MM.1S (cell line): Measurements from ENCODE around the gene FAM20C.

Experiments used
- EZH2 ChIP-seq: fragments of 300-600 bp; sonication (generic); optimal IDR thresholded peaks from 2 replicates; pipeline ENCODE3; 2017; ENCODE audit warnings: low read depth, mild to moderate bottlenecking, antibody characterized with exemption, low read length, mixed read lengths
- TF ChIP-seq, protein P1 (sequence below): fragments of 300-600 bp; sonication (generic); IDR thresholded peaks from 2 replicates; pipeline ENCODE4 v1.5.1; 2016; ENCODE audit warnings: antibody characterized with exemption, low read length, mixed read lengths

GRCh38 chr7:303425-303824 lies 111.1 kb downstream of the FAM20C start:
- TF ChIP-seq, protein P1, sequence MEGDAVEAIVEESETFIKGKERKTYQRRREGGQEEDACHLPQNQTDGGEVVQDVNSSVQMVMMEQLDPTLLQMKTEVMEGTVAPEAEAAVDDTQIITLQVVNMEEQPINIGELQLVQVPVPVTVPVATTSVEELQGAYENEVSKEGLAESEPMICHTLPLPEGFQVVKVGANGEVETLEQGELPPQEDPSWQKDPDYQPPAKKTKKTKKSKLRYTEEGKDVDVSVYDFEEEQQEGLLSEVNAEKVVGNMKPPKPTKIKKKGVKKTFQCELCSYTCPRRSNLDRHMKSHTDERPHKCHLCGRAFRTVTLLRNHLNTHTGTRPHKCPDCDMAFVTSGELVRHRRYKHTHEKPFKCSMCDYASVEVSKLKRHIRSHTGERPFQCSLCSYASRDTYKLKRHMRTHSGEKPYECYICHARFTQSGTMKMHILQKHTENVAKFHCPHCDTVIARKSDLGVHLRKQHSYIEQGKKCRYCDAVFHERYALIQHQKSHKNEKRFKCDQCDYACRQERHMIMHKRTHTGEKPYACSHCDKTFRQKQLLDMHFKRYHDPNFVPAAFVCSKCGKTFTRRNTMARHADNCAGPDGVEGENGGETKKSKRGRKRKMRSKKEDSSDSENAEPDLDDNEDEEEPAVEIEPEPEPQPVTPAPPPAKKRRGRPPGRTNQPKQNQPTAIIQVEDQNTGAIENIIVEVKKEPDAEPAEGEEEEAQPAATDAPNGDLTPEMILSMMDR: no peak
- TF ChIP-seq EZH2: no peak
